Measurements from ENCODE around the gene NBEA. TPM values are rescaled to one million over a fixed set of nuclear protein-coding genes. Genes with fewer than 3 reads are reported as not detected.

NBEA gene
- total RNA-seq, 2 experiments from 2014 or later = 0.12 to 0.23 TPM

- no peak overlapping the region for H3K27ac Mint-ChIP-seq
- ATAC-seq (no peak), DNase-seq (no peak)
- H3K4me1 Mint-ChIP-seq = no peaks in the 10 kb centered on the region
- H3K36me3 Mint-ChIP-seq = no peaks in the 10 kb centered on the region
- H3K27me3 Mint-ChIP-seq = no peaks in the 10 kb centered on the region
- H3K9me3 Mint-ChIP-seq (ENCODE audit: low read depth) = no peaks in the 10 kb centered on the region
- CTCF ChIA-PET = no interaction called here
- H3K4me3 Mint-ChIP-seq = no peak overlapping the region
Observed at GRCh38 chr13:35179920-35180663, 238.0 kb downstream of the NBEA start.

- no peak overlapping the region for H3K27ac Mint-ChIP-seq
- H3K27me3 Mint-ChIP-seq = no peaks in the 10 kb centered on the region
- no peak overlapping the region for H3K4me3 Mint-ChIP-seq
- H3K9me3 Mint-ChIP-seq (ENCODE audit: low read depth) = no peaks in the 10 kb centered on the region
- no peaks in the 10 kb centered on the region for H3K36me3 Mint-ChIP-seq
- no peak for ATAC-seq
- no peaks in the 10 kb centered on the region for H3K4me1 Mint-ChIP-seq
- DNase-seq = no peak
- CTCF ChIA-PET = no interaction called here
Observed at GRCh38 chr13:35190241-35190640, 248.2 kb downstream of the NBEA start.

GRCh38 chr13:35191883-35192282 is 249.8 kb downstream of the NBEA start:
- no peaks in the 10 kb centered on the region for H3K4me1 Mint-ChIP-seq
- CTCF ChIA-PET = no interaction called here
- H3K36me3 Mint-ChIP-seq = no peaks in the 10 kb centered on the region
- no peaks in the 10 kb centered on the region for H3K27me3 Mint-ChIP-seq
- no peak overlapping the region for H3K4me3 Mint-ChIP-seq
- no peaks in the 10 kb centered on the region for H3K9me3 Mint-ChIP-seq (ENCODE audit: low read depth)
- H3K27ac Mint-ChIP-seq = no peak overlapping the region
- DNase-seq (no peak), ATAC-seq (no peak)

GRCh38 chr13:35198613-35199200 is 256.6 kb downstream of the NBEA start:
- H3K9me3 Mint-ChIP-seq (ENCODE audit: low read depth) = peaks cover 2% of the 10 kb centered on the region
- H3K27ac Mint-ChIP-seq = no peak overlapping the region
- DNase-seq (no peak), ATAC-seq (no peak)
- no peaks in the 10 kb centered on the region for H3K27me3 Mint-ChIP-seq
- no peak overlapping the region for H3K4me3 Mint-ChIP-seq
- CTCF ChIA-PET = no interaction called here
- no peaks in the 10 kb centered on the region for H3K4me1 Mint-ChIP-seq
- H3K36me3 Mint-ChIP-seq = no peaks in the 10 kb centered on the region

GRCh38 chr13:35208587-35208986 is 266.5 kb downstream of the NBEA start:
- no peak for DNase-seq
- Mint-ChIP-seq H3K4me1 (no peaks in the 10 kb centered on the region), H3K27ac (no peak overlapping the region), H3K9me3 (ENCODE audit: low read depth) (no peaks in the 10 kb centered on the region), H3K36me3 (no peaks in the 10 kb centered on the region), H3K4me3 (no peak overlapping the region), H3K27me3 (no peaks in the 10 kb centered on the region)
- no peak for ATAC-seq
- CTCF ChIA-PET = no interaction called here

- no peaks in the 10 kb centered on the region for H3K36me3 Mint-ChIP-seq
- no peak overlapping the region for H3K27ac Mint-ChIP-seq
- CTCF ChIA-PET = no interaction called here
- H3K27me3 Mint-ChIP-seq = no peaks in the 10 kb centered on the region
- ATAC-seq (no peak), DNase-seq (no peak)
- no peaks in the 10 kb centered on the region for H3K4me1 Mint-ChIP-seq
- H3K4me3 Mint-ChIP-seq = no peak overlapping the region
- no peaks in the 10 kb centered on the region for H3K9me3 Mint-ChIP-seq (ENCODE audit: low read depth)
Observed at GRCh38 chr13:35210261-35210660, 268.2 kb downstream of the NBEA start.

GRCh38 chr13:35211949-35212348 is 269.9 kb downstream of the NBEA start:
- CTCF ChIA-PET = no interaction called here
- Mint-ChIP-seq H3K4me1 (no peaks in the 10 kb centered on the region), H3K9me3 (ENCODE audit: low read depth) (no peaks in the 10 kb centered on the region), H3K4me3 (no peak overlapping the region), H3K27me3 (no peaks in the 10 kb centered on the region), H3K36me3 (no peaks in the 10 kb centered on the region), H3K27ac (no peak overlapping the region)
- DNase-seq (no peak), ATAC-seq (no peak)

- Mint-ChIP-seq H3K27ac (no peak overlapping the region), H3K36me3 (no peaks in the 10 kb centered on the region), H3K4me3 (no peak overlapping the region), H3K9me3 (ENCODE audit: low read depth) (no peaks in the 10 kb centered on the region), H3K4me1 (no peaks in the 10 kb centered on the region), H3K27me3 (no peaks in the 10 kb centered on the region)
- no peak for DNase-seq
- CTCF ChIA-PET = no interaction called here
- no peak for ATAC-seq
Observed at GRCh38 chr13:35213911-35214310, 271.8 kb downstream of the NBEA start.

- H3K4me3 Mint-ChIP-seq = no peak overlapping the region
- no peak overlapping the region for H3K27ac Mint-ChIP-seq
- H3K4me1 Mint-ChIP-seq = no peaks in the 10 kb centered on the region
- H3K27me3 Mint-ChIP-seq = no peaks in the 10 kb centered on the region
- CTCF ChIA-PET = no interaction called here
- no peaks in the 10 kb centered on the region for H3K36me3 Mint-ChIP-seq
- H3K9me3 Mint-ChIP-seq (ENCODE audit: low read depth) = no peaks in the 10 kb centered on the region
- ATAC-seq = no peak
- DNase-seq = no peak
Observed at GRCh38 chr13:35216131-35216530, 274.1 kb downstream of the NBEA start.

- CTCF ChIA-PET = no interaction called here
- Mint-ChIP-seq H3K4me3 (no peak overlapping the region), H3K9me3 (ENCODE audit: low read depth) (no peaks in the 10 kb centered on the region)
Observed at GRCh38 chr13:35219021-35219420, 277.0 kb downstream of the NBEA start.

GRCh38 chr13:35225159-35225558 is 283.1 kb downstream of the NBEA start:
- no peak overlapping the region for H3K27ac Mint-ChIP-seq
- ATAC-seq (no peak), DNase-seq (no peak)
- H3K9me3 Mint-ChIP-seq (ENCODE audit: low read depth) = no peaks in the 10 kb centered on the region
- no peaks in the 10 kb centered on the region for H3K4me1 Mint-ChIP-seq
- H3K36me3 Mint-ChIP-seq = no peaks in the 10 kb centered on the region
- no peak overlapping the region for H3K4me3 Mint-ChIP-seq
- H3K27me3 Mint-ChIP-seq = no peaks in the 10 kb centered on the region
- CTCF ChIA-PET = no interaction called here

More at GRCh38 chr13:35219021-35219420, 277.0 kb downstream of the NBEA start:
- H3K27me3 Mint-ChIP-seq = no peaks in the 10 kb centered on the region
- DNase-seq (no peak), ATAC-seq (no peak)
- no peak overlapping the region for H3K27ac Mint-ChIP-seq
- no peaks in the 10 kb centered on the region for H3K36me3 Mint-ChIP-seq
- H3K4me1 Mint-ChIP-seq = no peaks in the 10 kb centered on the region

GRCh38 chr13:35225582-35225981 is 283.5 kb downstream of the NBEA start:
- Mint-ChIP-seq H3K27ac (no peak overlapping the region), H3K4me1 (no peaks in the 10 kb centered on the region), H3K4me3 (no peak overlapping the region), H3K9me3 (ENCODE audit: low read depth) (no peaks in the 10 kb centered on the region), H3K36me3 (no peaks in the 10 kb centered on the region), H3K27me3 (no peaks in the 10 kb centered on the region)
- CTCF ChIA-PET = no interaction called here
- no peak for DNase-seq
- ATAC-seq = no peak

GRCh38 chr13:35228536-35228935 is 286.5 kb downstream of the NBEA start:
- ATAC-seq (no peak), DNase-seq (no peak)
- Mint-ChIP-seq H3K27me3 (no peaks in the 10 kb centered on the region), H3K9me3 (ENCODE audit: low read depth) (no peaks in the 10 kb centered on the region), H3K36me3 (no peaks in the 10 kb centered on the region), H3K27ac (no peak overlapping the region), H3K4me1 (no peaks in the 10 kb centered on the region), H3K4me3 (no peak overlapping the region)
- CTCF ChIA-PET = interaction anchor here (0.6 kb wide), 1 partner anchor 28 kb away, joined by 3 read pairs; no protein-coding TSS in a partner anchor

- DNase-seq (no peak), ATAC-seq (no peak)
- H3K4me1 Mint-ChIP-seq = no peaks in the 10 kb centered on the region
- no peak overlapping the region for H3K27ac Mint-ChIP-seq
- H3K9me3 Mint-ChIP-seq (ENCODE audit: low read depth) = no peaks in the 10 kb centered on the region
- H3K27me3 Mint-ChIP-seq = no peaks in the 10 kb centered on the region
- H3K4me3 Mint-ChIP-seq = no peak overlapping the region
- H3K36me3 Mint-ChIP-seq = no peaks in the 10 kb centered on the region
- CTCF ChIA-PET = no interaction called here
Observed at GRCh38 chr13:35231426-35231825, 289.4 kb downstream of the NBEA start.
